Psoas muscle (tissue), 8 donors: ENCODE measurements around the gene TCERG1L. TPM values are rescaled to one million over a fixed set of nuclear protein-coding genes. Genes with fewer than 3 reads are reported as not detected.

Experiments used
- ATAC-seq, 4 donors: fragments of 200-7000 bp; cut with Tn5 transposase; one replicate each; pipeline ENCODE4 v1.9.1; 2020; ENCODE audit warnings: moderate library complexity in 3 of 4, mild to moderate bottlenecking in 2 of 4
- DNase-seq, 2 donors: peaks; one replicate each; pipeline ENCODE4 v3.0.0-alpha.2; 2020
- H3K27ac ChIP-seq: fragments of 200-600 bp; one replicate; pipeline ENCODE4 v1.8.0; 2022
- H3K27me3 ChIP-seq, 3 donors: fragments of 200-600 bp in 1 of 3; one replicate each; pipeline versions ENCODE4 v1.6.1 to v1.8.0; 2013 to 2022; ENCODE audit warnings: low read length in 2 of 3, mild to moderate bottlenecking in 2 of 3, moderate library complexity in 1 of 3; ENCODE audit not compliant: insufficient read depth in 3 of 3
- H3K36me3 ChIP-seq, 2 donors: fragments of 200-600 bp in 1 of 2; one replicate each; pipeline versions ENCODE4 v1.6.1 to v1.8.0; 2013 to 2022; ENCODE audit warnings: low read depth in 1 of 2, mild to moderate bottlenecking in 1 of 2, moderate library complexity in 1 of 2; ENCODE audit not compliant: insufficient read depth in 1 of 2
- H3K4me1 ChIP-seq: fragments of 200-600 bp; one replicate; pipeline ENCODE4 v1.8.0; 2022
- H3K4me3 ChIP-seq: fragments of 200-600 bp; one replicate; pipeline ENCODE4 v1.8.0; 2022; ENCODE audit warnings: mild to moderate bottlenecking
- H3K9me3 ChIP-seq: fragments of 200-600 bp; one replicate; pipeline ENCODE4 v1.8.0; 2022
- CTCF ChIP-seq: fragments of 200-600 bp; IDR thresholded peaks from one replicate; pipeline ENCODE4 v1.8.0; 2022; ENCODE audit warnings: antibody characterized with exemption
- WGBS, 3 donors: extraction: QIAGEN DNeasy Blood & Tissue Kit; methylation state at CpG; one replicate each; pipeline versions ENCODE4 v1.1.6 to v1.1.7; 2013; 5-methylcytosine and 5-hydroxymethylcytosine counted together
- intact Hi-C, 2 donors: fragments of 100-400 bp; cut with DNase I; formaldehyde crosslinking; loops; one replicate each; pipeline versions ENCODE4 v1.11.0 to v1.14.2; 2022
- polyA plus RNA-seq, 3 donors: library from polyadenylated mRNA; stranded (reverse); fragments of 200-250 nt; gene quantifications; one replicate each; pipeline ENCODE4 v1.2.3, GENCODE V29; 2013
- total RNA-seq, 4 donors: library from RNA; stranded (reverse); fragmentation: NEBNext Ultra II Directional in 2 of 4; extraction: Animal tissue kit (Norgen Biotek cat#: 25700) in 2 of 4; gene quantifications; one replicate each; pipeline versions ENCODE4 v1.2.1 to v1.2.4, GENCODE V29; 2021 to 2023
- donor health status: healthy with polysubstance abuse.
- donor health status: DM: no; HTN: no; CAD: no; lungs with moderate emphysema.
- donor health status: Bipolar disorder and iron deficiency.
- donor health status: healthy.
- donor health status: DM: yes; HTN: yes; CAD: no.
- donor health status: DM: no; HTN: no; CAD: no.
- donor health status: DM: no; HTN: no; CAD: no.
- donor health status: DM: yes; HTN: yes; CAD: no.

TCERG1L gene
- total and polyA plus RNA-seq, 7 donors = 0.01 TPM; not detected in 6

GRCh38 chr10:131204406-131205152 is 106.9 kb downstream of the TCERG1L start:
- Histone ChIP-seq H3K36me3 (no peaks in the 10 kb centered on the region), H3K27ac (no peak overlapping the region), H3K4me3 (no peak overlapping the region), H3K27me3 (peaks cover 0 to 3% (median 0%) of the 10 kb centered on the region in 3 donors), H3K9me3 (no peaks in the 10 kb centered on the region), H3K4me1 (no peaks in the 10 kb centered on the region)
- 88 to 94% (median 89%) methylated on average over 11 of the region's 11 CpGs for WGBS, 3 donors
- DNase-seq (peak in 1 of 2 donors; percentile 30), ATAC-seq (no peak)
- intact Hi-C loops = no loop called here
- TF ChIP-seq CTCF = no peak

GRCh38 chr10:131203456-131204357 is 107.8 kb downstream of the TCERG1L start:
- ATAC-seq (no peak), DNase-seq (peak in 1 of 2 donors; percentile 25)
- H3K27ac ChIP-seq = no peak overlapping the region
- no peak overlapping the region for H3K4me3 ChIP-seq
- intact Hi-C loops = no loop called here
- 84 to 89% (median 86%) methylated on average over 22 of the region's 22 CpGs for WGBS, 3 donors
- H3K36me3 ChIP-seq = no peaks in the 10 kb centered on the region
- H3K9me3 ChIP-seq = no peaks in the 10 kb centered on the region
- TF ChIP-seq CTCF = no peak
- H3K4me1 ChIP-seq = no peaks in the 10 kb centered on the region
- H3K27me3 ChIP-seq = peaks cover 0 to 5% (median 3%) of the 10 kb centered on the region in 3 donors

- no peak overlapping the region for H3K4me3 ChIP-seq
- DNase-seq (no peak), ATAC-seq (no peak)
- no peak overlapping the region for H3K27ac ChIP-seq
- no peaks in the 10 kb centered on the region for H3K9me3 ChIP-seq
- no peak for TF ChIP-seq CTCF
- no peaks in the 10 kb centered on the region for H3K36me3 ChIP-seq
- intact Hi-C loops = no loop called here
- H3K27me3 ChIP-seq = peaks cover 0 to 5% (median 3%) of the 10 kb centered on the region in 3 donors
- H3K4me1 ChIP-seq = no peaks in the 10 kb centered on the region
- WGBS, 3 donors = 75 to 85% (median 83%) methylated on average over 11 of the region's 11 CpGs
Observed at GRCh38 chr10:131202990-131203389, 108.5 kb downstream of the TCERG1L start.

GRCh38 chr10:131201741-131202515 is 109.6 kb downstream of the TCERG1L start:
- Histone ChIP-seq H3K9me3 (no peaks in the 10 kb centered on the region), H3K4me3 (no peak overlapping the region), H3K36me3 (no peaks in the 10 kb centered on the region), H3K27me3 (peaks cover 0 to 5% (median 3%) of the 10 kb centered on the region in 3 donors), H3K4me1 (no peaks in the 10 kb centered on the region), H3K27ac (no peak overlapping the region)
- DNase-seq (peak in 1 of 2 donors; percentile 4), ATAC-seq (no peak)
- intact Hi-C loops = no loop called here
- 77 to 84% (median 80%) methylated on average over 33 of the region's 33 CpGs for WGBS, 3 donors
- TF ChIP-seq CTCF = no peak
